ENCODE data around the gene PLCB3.

Gene PLCB3

DNA sequence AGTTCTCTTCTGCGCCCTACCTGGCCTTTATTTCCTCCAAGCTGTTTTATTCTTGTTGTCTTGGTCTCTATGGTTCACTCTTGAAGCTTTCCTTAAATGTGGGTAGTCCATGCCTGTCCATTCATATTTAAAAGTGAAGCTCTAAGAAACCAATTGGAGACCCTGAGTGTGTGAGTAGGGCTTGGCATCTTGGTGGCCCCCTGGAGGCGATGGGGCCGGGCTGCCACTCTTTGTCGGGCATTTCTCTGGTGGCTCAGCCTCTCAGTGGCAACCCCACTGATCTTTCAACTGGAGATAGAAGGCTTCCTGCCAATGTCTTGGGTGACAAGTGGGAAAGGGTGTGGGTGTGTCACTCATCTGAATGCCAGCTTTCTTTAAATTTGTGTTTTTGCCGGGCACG lies 34.5 kb upstream of the PLCB3 start:
- H3K4me1 Mint-ChIP-seq: peaks cover 27% of the 10 kb centered on the region
- peaks cover 15% of the 10 kb centered on the region for H3K36me3 Mint-ChIP-seq
- H3K27me3 Mint-ChIP-seq: no peaks in the 10 kb centered on the region
- no peak overlapping the region for H3K4me3 Mint-ChIP-seq
- no peaks in the 10 kb centered on the region for H3K9me3 Mint-ChIP-seq
- no peak overlapping the region for H3K27ac Mint-ChIP-seq

- H3K4me1 Mint-ChIP-seq: peaks cover 15% of the 10 kb centered on the region
- H3K27ac Mint-ChIP-seq: peak overlapping the region; percentile 19
- H3K4me3 Mint-ChIP-seq: no peak overlapping the region
- H3K36me3 Mint-ChIP-seq: peaks cover 10% of the 10 kb centered on the region
- no peaks in the 10 kb centered on the region for H3K9me3 Mint-ChIP-seq
- H3K27me3 Mint-ChIP-seq: no peaks in the 10 kb centered on the region
Measured at GRCh38 chr11:64218628-64219353, 32.5 kb upstream of the PLCB3 start.

GRCh38 chr11:64219354-64219684 lies 32.0 kb upstream of the PLCB3 start:
- H3K27ac Mint-ChIP-seq: no peak overlapping the region
- no peaks in the 10 kb centered on the region for H3K27me3 Mint-ChIP-seq
- H3K36me3 Mint-ChIP-seq: peaks cover 8% of the 10 kb centered on the region
- no peaks in the 10 kb centered on the region for H3K9me3 Mint-ChIP-seq
- H3K4me1 Mint-ChIP-seq: peaks cover 13% of the 10 kb centered on the region
- no peak overlapping the region for H3K4me3 Mint-ChIP-seq

DNA sequence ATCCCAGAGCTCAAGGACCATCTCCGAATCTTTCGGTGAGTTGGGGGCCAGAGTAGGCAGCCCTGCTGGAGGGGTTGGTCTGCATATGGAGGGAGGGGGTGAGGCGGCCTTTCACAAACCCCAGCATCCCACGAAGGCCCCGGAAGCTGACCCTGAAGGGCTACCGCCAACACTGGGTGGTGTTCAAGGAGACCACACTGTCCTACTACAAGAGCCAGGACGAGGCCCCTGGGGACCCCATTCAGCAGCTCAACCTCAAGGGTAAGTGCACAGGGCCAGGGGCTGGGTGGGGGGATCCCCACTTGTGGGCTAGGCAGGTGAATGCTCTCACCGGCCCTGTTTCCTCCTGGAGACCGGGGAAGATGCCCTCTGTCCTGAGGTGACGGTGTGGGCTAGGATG lies 31.6 kb upstream of the PLCB3 start:
- Mint-ChIP-seq H3K4me1 (peaks cover 15% of the 10 kb centered on the region), H3K27me3 (no peaks in the 10 kb centered on the region), H3K36me3 (peaks cover 8% of the 10 kb centered on the region), H3K9me3 (no peaks in the 10 kb centered on the region), H3K4me3 (no peak overlapping the region), H3K27ac (no peak overlapping the region)

DNA sequence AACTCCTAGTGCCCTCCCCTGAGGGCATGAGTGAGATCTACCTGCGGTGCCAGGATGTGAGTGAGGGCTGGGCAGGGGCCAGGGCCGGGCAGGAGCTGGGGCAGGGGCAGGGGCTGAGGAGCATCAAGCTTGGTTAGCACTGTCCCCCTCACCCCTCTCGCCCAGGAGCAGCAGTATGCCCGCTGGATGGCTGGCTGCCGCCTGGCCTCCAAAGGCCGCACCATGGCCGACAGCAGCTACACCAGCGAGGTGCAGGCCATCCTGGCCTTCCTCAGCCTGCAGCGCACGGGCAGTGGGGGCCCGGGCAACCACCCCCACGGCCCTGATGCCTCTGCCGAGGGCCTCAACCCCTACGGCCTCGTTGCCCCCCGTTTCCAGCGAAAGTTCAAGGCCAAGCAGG lies 31.1 kb upstream of the PLCB3 start:
- H3K4me3 Mint-ChIP-seq: no peak overlapping the region
- no peaks in the 10 kb centered on the region for H3K9me3 Mint-ChIP-seq
- H3K27ac Mint-ChIP-seq: no peak overlapping the region
- H3K4me1 Mint-ChIP-seq: peaks cover 15% of the 10 kb centered on the region
- H3K36me3 Mint-ChIP-seq: peaks cover 4% of the 10 kb centered on the region
- no peaks in the 10 kb centered on the region for H3K27me3 Mint-ChIP-seq

GRCh38 chr11:64220798-64221197 lies 30.5 kb upstream of the PLCB3 start:
- Mint-ChIP-seq H3K4me1 (peaks cover 17% of the 10 kb centered on the region), H3K27me3 (no peaks in the 10 kb centered on the region), H3K27ac (no peak overlapping the region), H3K4me3 (no peak overlapping the region), H3K36me3 (peaks cover 4% of the 10 kb centered on the region), H3K9me3 (no peaks in the 10 kb centered on the region)

DNA sequence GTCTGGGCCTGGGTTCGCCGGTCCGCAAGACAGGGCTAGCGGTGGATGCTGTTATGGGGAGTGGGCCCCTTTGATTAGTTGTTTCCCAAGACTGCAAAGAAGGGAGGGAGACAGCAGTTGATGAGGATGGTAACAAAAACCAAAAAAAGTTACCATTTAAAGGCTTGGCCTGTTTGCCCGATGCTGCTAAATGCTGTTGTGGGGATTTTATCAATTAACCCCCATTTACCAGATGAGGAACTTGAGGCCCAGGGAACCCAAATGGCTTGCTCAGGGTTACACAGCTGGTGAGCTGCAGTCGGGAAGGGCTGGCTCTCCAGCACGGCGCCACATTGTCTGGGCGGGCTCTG lies 28.7 kb upstream of the PLCB3 start:
- Mint-ChIP-seq H3K27ac (no peak overlapping the region), H3K4me1 (peaks cover 22% of the 10 kb centered on the region), H3K27me3 (no peaks in the 10 kb centered on the region), H3K9me3 (no peaks in the 10 kb centered on the region), H3K4me3 (no peak overlapping the region), H3K36me3 (no peaks in the 10 kb centered on the region)

DNA sequence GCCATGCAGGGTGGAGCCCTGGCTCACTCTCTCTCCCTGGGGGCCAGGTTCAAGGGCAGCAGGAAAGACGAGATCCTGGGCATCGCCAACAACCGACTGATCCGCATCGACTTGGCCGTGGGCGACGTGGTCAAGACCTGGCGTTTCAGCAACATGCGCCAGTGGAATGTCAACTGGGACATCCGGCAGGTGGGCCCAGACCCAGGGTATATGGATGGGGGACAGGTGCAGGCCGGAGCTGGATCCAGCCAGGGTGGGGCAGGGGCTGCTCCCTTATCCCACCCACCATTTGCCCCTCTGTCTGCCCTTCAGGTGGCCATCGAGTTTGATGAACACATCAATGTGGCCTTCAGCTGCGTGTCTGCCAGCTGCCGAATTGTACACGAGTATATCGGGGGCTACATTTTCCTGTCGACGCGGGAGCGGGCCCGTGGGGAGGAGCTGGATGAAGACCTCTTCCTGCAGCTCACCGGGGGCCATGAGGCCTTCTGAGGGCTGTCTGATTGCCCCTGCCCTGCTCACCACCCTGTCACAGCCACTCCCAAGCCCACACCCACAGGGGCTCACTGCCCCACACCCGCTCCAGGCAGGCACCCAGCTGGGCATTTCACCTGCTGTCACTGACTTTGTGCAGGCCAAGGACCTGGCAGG lies 28.2 kb upstream of the PLCB3 start:
- Mint-ChIP-seq H3K4me3 (no peak overlapping the region), H3K9me3 (no peaks in the 10 kb centered on the region), H3K4me1 (peaks cover 25% of the 10 kb centered on the region), H3K27me3 (no peaks in the 10 kb centered on the region), H3K36me3 (no peaks in the 10 kb centered on the region), H3K27ac (no peak overlapping the region)

GRCh38 chr11:64224151-64224890 lies 27.0 kb upstream of the PLCB3 start:
- H3K36me3 Mint-ChIP-seq: no peaks in the 10 kb centered on the region
- H3K27me3 Mint-ChIP-seq: no peaks in the 10 kb centered on the region
- peak overlapping the region; percentile 17 for H3K27ac Mint-ChIP-seq
- no peaks in the 10 kb centered on the region for H3K9me3 Mint-ChIP-seq
- peak overlapping the region; percentile 87 for H3K4me3 Mint-ChIP-seq
- peaks cover 28% of the 10 kb centered on the region for H3K4me1 Mint-ChIP-seq

DNA sequence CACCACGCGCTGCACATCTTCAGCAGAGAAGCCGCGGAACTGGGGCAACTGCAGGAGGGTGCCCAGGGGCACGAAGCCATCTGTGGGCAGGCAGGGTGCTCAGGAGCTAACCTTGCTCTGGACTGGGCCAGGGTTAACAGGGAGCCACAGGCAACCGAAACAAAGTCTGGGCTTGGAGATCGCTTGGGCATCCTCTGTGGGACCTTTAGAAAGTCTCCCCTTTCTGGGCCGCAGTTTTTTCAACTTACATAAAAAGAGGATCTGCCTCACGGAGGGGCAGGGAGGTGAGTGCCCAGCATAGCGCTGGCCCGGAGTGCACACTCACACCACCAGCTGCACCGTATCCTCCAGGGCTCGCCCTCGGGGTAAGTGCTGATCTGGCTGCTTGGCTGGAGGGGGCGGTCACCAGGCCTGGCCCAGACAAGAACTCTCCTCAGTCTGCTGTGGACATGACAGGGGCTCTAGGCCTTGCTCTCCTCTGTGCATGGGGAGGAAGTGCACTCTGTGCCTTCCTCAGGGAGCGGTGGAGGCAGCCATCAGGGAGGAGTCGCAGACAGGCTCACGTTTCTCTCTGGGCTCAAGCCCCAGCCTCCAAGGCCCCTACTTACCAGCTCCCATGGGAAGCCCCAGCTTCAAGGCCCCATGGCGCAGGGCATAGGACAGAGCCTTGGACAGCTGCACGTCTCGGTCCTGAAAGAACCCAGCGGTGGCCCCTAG lies 26.3 kb upstream of the PLCB3 start:
- H3K27ac Mint-ChIP-seq: peak overlapping the region; percentile 74
- no peaks in the 10 kb centered on the region for H3K27me3 Mint-ChIP-seq
- peak overlapping the region; percentile 87 for H3K4me3 Mint-ChIP-seq
- H3K4me1 Mint-ChIP-seq: peaks cover 35% of the 10 kb centered on the region
- no peaks in the 10 kb centered on the region for H3K36me3 Mint-ChIP-seq
- H3K9me3 Mint-ChIP-seq: no peaks in the 10 kb centered on the region

DNA sequence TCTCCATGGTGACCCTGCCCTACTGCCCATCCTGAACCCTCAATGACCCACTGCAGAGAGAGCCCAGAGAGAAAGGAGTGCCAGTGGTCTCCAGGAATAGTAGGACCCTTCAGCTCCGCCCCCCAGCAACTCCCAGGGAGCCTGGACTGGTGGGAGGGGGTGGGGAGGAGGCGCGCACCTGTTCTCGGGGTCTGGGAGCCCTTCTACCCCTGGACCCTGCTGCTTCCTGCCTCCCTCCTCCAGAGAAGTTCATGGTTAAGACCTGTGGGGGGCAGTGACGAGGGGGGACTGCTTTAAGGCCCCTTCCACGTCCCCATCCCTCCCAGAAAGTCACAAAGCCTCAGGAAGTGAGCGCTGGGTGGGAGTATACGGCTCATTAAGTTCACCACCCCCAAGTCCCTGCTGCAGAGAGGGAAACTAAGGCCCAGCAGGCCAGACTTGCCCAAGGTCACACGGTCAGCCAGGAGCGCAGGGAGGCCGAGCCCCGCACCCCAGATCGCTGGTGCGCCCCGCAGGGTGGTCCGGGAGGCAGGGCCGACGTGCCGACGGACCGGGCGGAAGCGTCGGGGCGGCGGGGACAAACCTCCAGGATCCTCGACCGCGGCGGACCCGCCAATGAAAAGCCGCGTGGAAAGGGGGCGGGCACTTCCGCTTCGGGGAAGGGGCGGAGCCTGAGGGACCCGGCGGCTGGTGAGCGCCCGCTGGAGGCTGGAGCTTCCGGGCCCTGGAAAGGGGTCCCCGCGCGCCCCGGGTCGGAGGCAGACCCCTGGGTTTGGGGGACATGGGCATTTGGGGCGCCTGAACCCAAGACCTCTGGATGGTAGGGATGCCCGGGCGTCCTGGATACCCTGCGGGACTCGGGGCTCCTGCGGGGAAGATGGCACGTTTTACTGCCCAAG lies 25.5 kb upstream of the PLCB3 start, which contains the start of the genes NUDT22 and TRPT1:
Gene NUDT22 (plus strand): TSS at position 667 of the 899 bp plus-strand sequence. CDS start 379 bp downstream, outside the sequence.
Gene TRPT1 (minus strand): TSS at position 579 of the 899 bp plus-strand sequence. CDS start 326 bp downstream, at position 253.
- Mint-ChIP-seq H3K36me3 (no peaks in the 10 kb centered on the region), H3K27ac (peak within 1 kb of the TSS; percentile 74), H3K4me3 (peak within 1 kb of the TSS; percentile 87), H3K9me3 (no peaks in the 10 kb centered on the region), H3K27me3 (no peaks in the 10 kb centered on the region), H3K4me1 (peaks cover 36% of the 10 kb centered on the region)

DNA sequence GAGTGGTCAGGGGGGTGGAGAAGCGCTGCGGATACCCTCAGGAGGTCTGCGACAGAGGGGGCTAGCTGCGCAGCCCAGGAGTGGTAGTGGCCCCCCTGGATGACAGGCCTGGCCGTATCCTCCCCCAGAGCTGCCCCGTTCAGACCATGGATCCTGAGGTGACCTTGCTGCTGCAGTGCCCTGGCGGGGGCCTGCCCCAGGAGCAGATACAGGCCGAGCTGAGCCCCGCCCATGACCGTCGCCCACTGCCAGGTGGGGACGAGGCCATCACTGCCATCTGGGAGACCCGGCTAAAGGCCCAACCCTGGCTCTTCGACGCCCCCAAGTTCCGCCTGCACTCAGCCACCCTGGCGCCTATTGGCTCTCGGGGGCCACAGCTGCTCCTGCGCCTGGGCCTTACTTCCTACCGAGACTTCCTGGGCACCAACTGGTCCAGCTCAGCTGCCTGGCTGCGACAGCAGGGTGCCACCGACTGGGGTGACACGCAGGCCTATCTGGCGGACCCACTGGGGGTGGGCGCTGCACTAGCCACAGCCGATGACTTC lies 24.8 kb upstream of the PLCB3 start:
- H3K36me3 Mint-ChIP-seq: no peaks in the 10 kb centered on the region
- peaks cover 40% of the 10 kb centered on the region for H3K4me1 Mint-ChIP-seq
- H3K27me3 Mint-ChIP-seq: no peaks in the 10 kb centered on the region
- no peaks in the 10 kb centered on the region for H3K9me3 Mint-ChIP-seq
- H3K27ac Mint-ChIP-seq: peak overlapping the region; percentile 62
- peak overlapping the region; percentile 87 for H3K4me3 Mint-ChIP-seq

- H3K4me1 Mint-ChIP-seq: peaks cover 49% of the 10 kb centered on the region
- H3K27ac Mint-ChIP-seq: peak overlapping the region; percentile 55
- no peaks in the 10 kb centered on the region for H3K36me3 Mint-ChIP-seq
- H3K4me3 Mint-ChIP-seq: peak overlapping the region; percentile 87
- H3K9me3 Mint-ChIP-seq: no peaks in the 10 kb centered on the region
- no peaks in the 10 kb centered on the region for H3K27me3 Mint-ChIP-seq
Measured at GRCh38 chr11:64227405-64227956, 23.8 kb upstream of the PLCB3 start.

DNA sequence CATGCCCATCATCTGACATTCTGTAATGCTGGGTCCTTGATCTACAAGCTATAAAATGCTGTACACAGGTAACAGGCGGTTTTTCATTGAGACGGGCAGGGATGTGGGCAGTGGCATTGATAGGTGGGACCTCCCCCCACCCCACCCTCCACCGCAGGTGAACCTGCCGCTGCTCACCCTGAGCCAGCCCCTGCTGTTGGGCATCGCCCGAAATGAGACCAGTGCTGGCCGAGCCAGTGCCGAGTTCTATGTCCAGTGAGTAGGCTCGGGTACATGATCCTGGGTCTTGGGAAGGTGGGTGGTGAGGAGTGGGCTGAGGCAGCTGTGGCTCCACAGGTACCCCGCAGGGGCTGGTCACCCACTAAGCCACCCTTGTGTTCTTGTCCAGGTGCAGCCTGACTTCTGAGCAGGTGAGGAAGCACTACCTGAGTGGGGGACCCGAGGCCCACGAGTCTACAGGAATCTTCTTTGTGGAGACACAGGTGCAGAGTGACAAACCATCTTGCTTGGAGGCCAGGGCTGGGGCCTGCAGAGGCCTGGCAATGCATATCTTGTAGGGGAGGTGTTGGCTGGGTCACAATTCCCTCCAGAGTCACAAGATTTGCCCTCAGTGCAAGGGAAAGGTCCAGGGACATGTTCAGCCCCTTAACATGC lies 22.1 kb upstream of the PLCB3 start:
- no peaks in the 10 kb centered on the region for H3K27me3 Mint-ChIP-seq
- no peaks in the 10 kb centered on the region for H3K36me3 Mint-ChIP-seq
- H3K4me3 Mint-ChIP-seq: peak overlapping the region; percentile 87
- no peak overlapping the region for H3K27ac Mint-ChIP-seq
- H3K4me1 Mint-ChIP-seq: peaks cover 62% of the 10 kb centered on the region
- no peaks in the 10 kb centered on the region for H3K9me3 Mint-ChIP-seq
